ENCODE data around the gene NMNAT3. TPM values are rescaled to one million over a fixed set of nuclear protein-coding genes. Genes with fewer than 3 reads are reported as not detected.

Gene NMNAT3
- polyA plus RNA-seq, 1 donor (not counting 4 experiments of a cell fraction or from before 2014, with no cell fraction given): 1.6 TPM

GRCh38 chr3:139521144-139521543, 156.6 kb downstream of the NMNAT3 start:
- Histone ChIP-seq H3K27ac (ENCODE audit: control insufficient read depth, insufficient read depth, low read length) (no peak overlapping the region), H3K4me1 (ENCODE audit: control insufficient read depth, extremely low read depth, insufficient read depth, low read length) (no peaks in the 10 kb centered on the region), H3K9me3 (ENCODE audit: control insufficient read depth, low read depth, low read length) (no peaks in the 10 kb centered on the region), H3K4me2 (ENCODE audit: control insufficient read depth, extremely low read depth, insufficient read depth, low read depth, low read length) (no peak overlapping the region), H3K4me3 (ENCODE audit: control insufficient read depth in 2 of 3, extremely low read depth in 1 of 3, insufficient read depth in 2 of 3, low read depth in 1 of 3, low read length in 3 of 3) (no peak overlapping the region), H3K36me3 (ENCODE audit: control insufficient read depth in 2 of 2, extremely low read depth in 1 of 2, insufficient read depth in 2 of 2, low read length in 2 of 2) (no peaks in the 10 kb centered on the region), H3K27me3 (ENCODE audit: control insufficient read depth, extremely low read depth, insufficient read depth, low read length) (no peaks in the 10 kb centered on the region), H4K20me1 (ENCODE audit: control insufficient read depth, extremely low read depth, insufficient read depth, low read length) (no peaks in the 10 kb centered on the region), H3K9ac (ENCODE audit: control insufficient read depth, extremely low read depth, insufficient read depth, low read length) (no peak overlapping the region), H2AFZ (ENCODE audit: control insufficient read depth, low read length) (no peak overlapping the region), H3K9me1 (ENCODE audit: control insufficient read depth, extremely low read depth, insufficient read depth, low read length) (no peaks in the 10 kb centered on the region), H3K79me2 (ENCODE audit: control insufficient read depth, insufficient read depth, low read length) (no peaks in the 10 kb centered on the region)
- no peak for DNase-seq (ENCODE audit: low read depth, low spot score)
- dilution Hi-C loops (cut with MboI; ENCODE audit: extremely low pct_ligation_motif_present, low sequenced_read_pairs): no loop called here
- TF ChIP-seq EZH2 (IDR thresholded peaks at IDR 0.05; ENCODE audit: low read length): no peak
- TF ChIP-seq CTCF (optimal IDR thresholded peaks at IDR 0.05 in 1 of 3, IDR thresholded peaks at IDR 0.05 in 1 of 3, conservative IDR thresholded peaks at IDR 0.05 in 1 of 3; ENCODE audit: extremely low read depth in 1 of 3, insufficient read depth in 2 of 3, low read length in 3 of 3): no peak
- FAIRE-seq: no peak

- Histone ChIP-seq H3K4me3 (ENCODE audit: control insufficient read depth in 2 of 3, extremely low read depth in 1 of 3, insufficient read depth in 2 of 3, low read depth in 1 of 3, low read length in 3 of 3) (no peak overlapping the region), H3K9me3 (ENCODE audit: control insufficient read depth, low read depth, low read length) (no peaks in the 10 kb centered on the region), H4K20me1 (ENCODE audit: control insufficient read depth, extremely low read depth, insufficient read depth, low read length) (no peaks in the 10 kb centered on the region), H3K79me2 (ENCODE audit: control insufficient read depth, insufficient read depth, low read length) (no peaks in the 10 kb centered on the region), H2AFZ (ENCODE audit: control insufficient read depth, low read length) (no peak overlapping the region), H3K9ac (ENCODE audit: control insufficient read depth, extremely low read depth, insufficient read depth, low read length) (no peak overlapping the region), H3K27me3 (ENCODE audit: control insufficient read depth, extremely low read depth, insufficient read depth, low read length) (no peaks in the 10 kb centered on the region), H3K4me2 (ENCODE audit: control insufficient read depth, extremely low read depth, insufficient read depth, low read depth, low read length) (no peak overlapping the region), H3K4me1 (ENCODE audit: control insufficient read depth, extremely low read depth, insufficient read depth, low read length) (no peaks in the 10 kb centered on the region), H3K36me3 (ENCODE audit: control insufficient read depth in 2 of 2, extremely low read depth in 1 of 2, insufficient read depth in 2 of 2, low read length in 2 of 2) (no peaks in the 10 kb centered on the region), H3K27ac (ENCODE audit: control insufficient read depth, insufficient read depth, low read length) (no peak overlapping the region), H3K9me1 (ENCODE audit: control insufficient read depth, extremely low read depth, insufficient read depth, low read length) (no peaks in the 10 kb centered on the region)
- no peak for DNase-seq (ENCODE audit: low read depth, low spot score)
- peak; percentile 43 to 86 (median 52) for TF ChIP-seq CTCF (optimal IDR thresholded peaks at IDR 0.05 in 1 of 3, IDR thresholded peaks at IDR 0.05 in 1 of 3, conservative IDR thresholded peaks at IDR 0.05 in 1 of 3; ENCODE audit: extremely low read depth in 1 of 3, insufficient read depth in 2 of 3, low read length in 3 of 3)
- no peak for TF ChIP-seq EZH2 (IDR thresholded peaks at IDR 0.05; ENCODE audit: low read length)
- dilution Hi-C loops (cut with MboI; ENCODE audit: extremely low pct_ligation_motif_present, low sequenced_read_pairs): no loop called here
- FAIRE-seq: no peak
Observed at GRCh38 chr3:139519998-139520737, 157.6 kb downstream of the NMNAT3 start.

All from keratinocyte (primary cell).